DND-41 (cell line): ENCODE data around the gene MEGF8.

Experiments
- ATAC-seq: fragments of 200-7000 bp; cut with Tn5 transposase; 3 replicates; pipeline ENCODE4 v1.9.1; 2021; ENCODE audit warnings: low read depth; ENCODE audit not compliant: insufficient read depth
- DNase-seq: peaks from one replicate; pipeline ENCODE4 v3.0.0-alpha.2; 2020
- H2AFZ ChIP-seq: 2 replicates; pipeline ENCODE4 v1.6.0; 2012; ENCODE audit warnings: low read depth, low read length
- H3K27ac ChIP-seq: 2 replicates; pipeline ENCODE4 v1.5.1; 2012; ENCODE audit warnings: low read length, inconsistent platforms
- H3K27me3 ChIP-seq: fragments of 200-600 bp; sonication (generic); 2 replicates; pipeline ENCODE4 v1.6.0; 2012; ENCODE audit warnings: low read length, mild to moderate bottlenecking, inconsistent platforms; ENCODE audit not compliant: insufficient read depth, poor library complexity
- H3K36me3 ChIP-seq: 2 replicates; pipeline ENCODE4 v1.5.1; 2012; ENCODE audit warnings: low read length, inconsistent platforms; ENCODE audit not compliant: insufficient read depth
- H3K4me1 ChIP-seq: 2 replicates; pipeline ENCODE4 v1.5.1; 2012; ENCODE audit warnings: mild to moderate bottlenecking, low read length; ENCODE audit not compliant: insufficient read depth
- H3K4me2 ChIP-seq: 2 replicates; pipeline ENCODE4 v1.6.0; 2012; ENCODE audit warnings: mild to moderate bottlenecking, moderate library complexity, low read length, inconsistent platforms; ENCODE audit not compliant: insufficient read depth
- H3K4me3 ChIP-seq, 2 experiments: fragments of 200-600 bp in 1 of 2; shearing (Covaris generic) in 1 of 2; 2 replicates each; pipeline ENCODE4 v1.5.1; 2012 to 2016; ENCODE audit warnings: inconsistent platforms in 2 of 2, low read length in 2 of 2, mild to moderate bottlenecking in 2 of 2, low read depth in 1 of 2, moderate library complexity in 1 of 2
- H3K79me2 ChIP-seq: 2 replicates; pipeline ENCODE4 v1.6.0; 2012; ENCODE audit warnings: low read length, inconsistent platforms; ENCODE audit not compliant: insufficient read depth
- H3K9ac ChIP-seq: 2 replicates; pipeline ENCODE4 v1.6.0; 2012; ENCODE audit warnings: low read depth, mild to moderate bottlenecking, inconsistent platforms, low read length, moderate library complexity
- H3K9me3 ChIP-seq: 2 replicates; pipeline ENCODE4 v1.5.1; 2012; ENCODE audit warnings: low read length, moderate library complexity, mild to moderate bottlenecking, inconsistent platforms; ENCODE audit not compliant: insufficient read depth, severe bottlenecking
- H4K20me1 ChIP-seq: 2 replicates; pipeline ENCODE4 v1.6.0; 2012; ENCODE audit warnings: low read length; ENCODE audit not compliant: insufficient read depth
- CTCF ChIP-seq: IDR thresholded peaks from 2 replicates; pipeline ENCODE4 v1.5.1; 2012; ENCODE audit warnings: borderline replicate concordance, low read length, moderate library complexity, mild to moderate bottlenecking; ENCODE audit not compliant: poor library complexity, severe bottlenecking; ENCODE audit errors: extremely low read depth
- EZH2 ChIP-seq: IDR thresholded peaks from 3 replicates; pipeline ENCODE4 v1.6.1; 2012; ENCODE audit warnings: borderline replicate concordance, low read depth, mild to moderate bottlenecking, moderate library complexity, low read length, inconsistent platforms; ENCODE audit not compliant: severe bottlenecking

MEGF8 gene

DNA sequence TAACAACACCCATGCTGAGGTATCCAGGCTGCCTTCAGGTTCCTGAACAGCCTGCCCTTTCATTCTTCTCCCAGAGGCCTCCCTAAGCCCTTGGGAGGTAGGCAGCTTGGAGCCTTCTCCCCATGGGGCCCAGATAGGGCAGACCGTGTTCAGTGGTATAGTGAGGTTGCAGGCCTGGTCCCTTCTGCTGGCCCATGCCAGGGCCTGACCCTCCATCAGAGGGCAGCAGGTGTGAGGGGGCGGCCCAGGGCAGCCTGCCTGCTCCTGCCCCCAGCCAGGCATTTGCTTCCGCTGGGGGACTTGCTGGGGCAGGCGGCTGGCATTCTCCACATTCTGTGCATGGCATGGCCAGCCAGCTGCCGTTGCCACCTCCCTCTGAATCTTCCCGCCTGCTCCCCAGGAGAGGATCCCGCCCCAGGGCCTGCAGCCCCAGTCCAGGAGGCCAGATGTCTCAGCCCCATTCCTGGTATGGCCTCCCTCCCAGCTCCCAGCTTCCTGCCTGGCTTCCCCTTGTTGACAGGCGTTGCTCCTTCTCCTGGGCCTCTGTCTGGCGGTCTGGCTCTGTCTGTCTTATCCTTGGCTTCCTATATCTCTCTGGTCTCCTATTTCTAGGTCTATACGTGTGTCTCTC, 47.5 kb upstream of the MEGF8 start:
- DNase-seq (no peak), ATAC-seq (no peak)
- Histone ChIP-seq H3K79me2 (peaks cover 21% of the 10 kb centered on the region), H4K20me1 (0 out of 2 replicates have a peak, but pooled peaks cover 2% of the 10 kb centered on the region), H3K9me3 (no peaks in the 10 kb centered on the region), H3K4me3 (no peak overlapping the region), H3K36me3 (peaks cover 24% of the 10 kb centered on the region), H2AFZ (no peak overlapping the region), H3K27me3 (no peaks in the 10 kb centered on the region), H3K27ac (peak overlapping the region; percentile 87; the same call in 1 of the 2 replicates), H3K9ac (peak overlapping the region; percentile 79; the same call in 1 of the 2 replicates), H3K4me1 (peaks cover 40% of the 10 kb centered on the region), H3K4me2 (no peak overlapping the region)
- TF ChIP-seq CTCF (no peak), EZH2 (no peak)

DNA sequence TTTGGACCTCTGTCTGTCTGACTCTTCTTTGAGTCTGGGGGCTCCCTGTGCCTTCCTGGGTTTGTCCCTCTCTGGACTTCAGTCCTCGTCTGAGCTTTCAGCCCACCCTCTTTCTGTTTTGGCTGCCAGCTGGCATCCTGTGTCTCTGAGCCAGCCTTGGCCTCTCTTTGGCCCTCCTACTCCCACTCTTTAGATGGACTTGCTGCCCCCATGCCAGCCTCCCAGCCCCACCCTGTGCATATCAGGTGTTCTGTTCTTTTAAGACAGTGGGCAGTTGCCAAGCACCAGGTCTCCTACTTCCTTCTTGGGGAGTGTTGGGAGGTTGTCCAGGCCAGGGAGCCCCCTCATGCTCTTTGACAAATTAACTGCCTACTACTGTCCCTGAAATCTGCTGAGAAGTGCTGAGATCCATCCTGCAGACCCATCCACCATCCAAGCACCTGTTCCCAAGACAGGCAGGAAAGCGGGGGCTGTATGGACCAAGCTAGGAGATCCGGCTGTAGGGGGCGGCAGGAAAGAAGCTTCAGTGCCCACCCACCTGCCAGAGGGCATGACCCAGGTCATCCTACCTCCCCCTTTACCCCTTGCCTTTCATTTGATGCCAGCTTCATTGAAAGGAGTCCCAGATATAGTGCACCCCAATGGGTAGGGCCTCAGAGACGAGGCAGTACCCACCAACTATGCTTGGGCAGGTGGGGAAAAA, 46.8 kb upstream of the MEGF8 start:
- ATAC-seq, result no peak
- H3K4me3 ChIP-seq, result peak overlapping the region in 1 of 2 experiments; percentile 73; a peak in 2 of 4 replicates
- DNase-seq, result no peak
- H3K4me1 ChIP-seq, result peaks cover 47% of the 10 kb centered on the region
- TF ChIP-seq EZH2 (no peak), CTCF (no peak)
- no peaks in the 10 kb centered on the region for H3K27me3 ChIP-seq
- peaks cover 25% of the 10 kb centered on the region for H3K79me2 ChIP-seq
- H3K9ac ChIP-seq, result peak overlapping the region; percentile 79
- no peaks in the 10 kb centered on the region for H3K9me3 ChIP-seq
- peaks cover 18% of the 10 kb centered on the region for H3K36me3 ChIP-seq
- peak overlapping the region; percentile 87 for H3K27ac ChIP-seq
- H3K4me2 ChIP-seq, result peak overlapping the region; percentile 76
- H2AFZ ChIP-seq, result no peak overlapping the region
- 0 out of 2 replicates have a peak, but pooled peaks cover 7% of the 10 kb centered on the region for H4K20me1 ChIP-seq

DNA sequence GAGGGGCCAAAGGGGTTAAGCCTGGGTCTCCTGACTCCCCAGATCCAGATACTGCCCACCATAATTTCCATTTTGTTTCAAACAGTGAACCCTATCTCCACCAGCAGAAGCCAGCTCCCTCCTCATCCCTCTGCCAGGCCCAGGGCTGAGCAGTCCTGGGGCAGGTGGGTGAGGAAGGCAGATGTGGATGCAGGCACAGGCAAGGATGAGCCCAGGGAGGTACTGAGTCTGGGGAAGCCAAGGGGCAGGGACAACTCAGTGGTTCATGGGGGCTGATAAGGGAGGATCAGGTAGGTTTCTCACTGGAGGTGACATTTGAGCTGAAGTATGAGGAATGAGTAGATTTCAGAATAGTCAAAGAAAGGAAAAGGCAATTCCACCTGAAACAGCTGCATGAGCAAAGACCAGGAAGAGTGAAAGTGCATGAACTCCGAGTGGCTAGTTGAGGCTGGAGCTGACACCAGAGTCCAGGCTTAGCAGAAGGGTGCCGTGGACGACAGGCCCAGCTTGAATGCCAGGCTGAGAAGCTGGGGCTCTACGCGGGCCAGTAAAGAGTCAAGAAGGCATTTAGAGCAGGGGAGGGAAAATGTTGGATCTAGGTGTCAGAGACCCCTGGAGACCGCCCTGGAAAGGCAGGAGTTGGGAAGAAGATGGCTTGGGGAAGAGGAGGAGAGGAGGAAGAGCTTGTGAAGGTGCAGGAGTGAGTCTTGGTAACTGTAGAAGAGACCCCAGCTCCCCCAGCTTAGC, 46.1 kb upstream of the MEGF8 start:
- H3K27ac ChIP-seq, result peak overlapping the region; percentile 87

More for the DNA sequence above, 46.1 kb upstream of the MEGF8 start:
- Histone ChIP-seq H4K20me1 (0 out of 2 replicates have a peak, but pooled peaks cover 7% of the 10 kb centered on the region), H3K27me3 (no peaks in the 10 kb centered on the region), H3K4me2 (peak overlapping the region; percentile 76), H2AFZ (peak overlapping the region; percentile 77), H3K9me3 (no peaks in the 10 kb centered on the region), H3K36me3 (peaks cover 10% of the 10 kb centered on the region), H3K4me1 (peaks cover 47% of the 10 kb centered on the region), H3K79me2 (peaks cover 25% of the 10 kb centered on the region), H3K4me3 (peak overlapping the region; percentile 53 to 73; a peak in 3 of 4 replicates), H3K9ac (peak overlapping the region; percentile 79)
- DNase-seq (no peak), ATAC-seq (no peak)
- TF ChIP-seq CTCF (no peak), EZH2 (no peak)
